DOHH2 (cell line): ENCODE data around the gene ADGRA3.

Experiments used
- H3F3A ChIP-seq: fragments of 200-600 bp; sonication (generic), shearing (Covaris generic); 2 replicates; pipeline ENCODE4 v1.6.0; 2016; ENCODE audit warnings: antibody characterized with exemption, mild to moderate bottlenecking; ENCODE audit not compliant: control insufficient read depth, insufficient read depth
- H3K27ac ChIP-seq: fragments of 200-600 bp; sonication (generic); 2 replicates; pipeline ENCODE4 v1.5.1; 2014; ENCODE audit warnings: low read depth, mild to moderate bottlenecking, low read length, moderate library complexity
- H3K27me3 ChIP-seq: fragments of 200-600 bp; sonication (generic); 2 replicates; pipeline ENCODE4 v1.6.1; 2014; ENCODE audit warnings: mild to moderate bottlenecking, low read length, mixed read lengths; ENCODE audit not compliant: control insufficient read depth
- H3K36me3 ChIP-seq: fragments of 200-600 bp; sonication (generic); 2 replicates; pipeline ENCODE4 v1.6.1; 2014; ENCODE audit warnings: mild to moderate bottlenecking, low read length, moderate library complexity, mixed read lengths; ENCODE audit not compliant: control insufficient read depth
- H3K4me1 ChIP-seq: fragments of 200-600 bp; sonication (generic); 2 replicates; pipeline ENCODE4 v1.6.1; 2014; ENCODE audit warnings: mild to moderate bottlenecking, low read length, mixed read lengths; ENCODE audit not compliant: control insufficient read depth
- H3K4me2 ChIP-seq: fragments of 200-600 bp; sonication (generic); 2 replicates; pipeline ENCODE4 v1.6.0; 2014; ENCODE audit warnings: mild to moderate bottlenecking, low read length, moderate library complexity
- H3K4me3 ChIP-seq: fragments of 200-600 bp; sonication (generic); 2 replicates; pipeline ENCODE4 v1.5.1; 2014; ENCODE audit warnings: mild to moderate bottlenecking, low read length, mixed read lengths
- H3K79me2 ChIP-seq: fragments of 200-600 bp; sonication (generic); 2 replicates; pipeline ENCODE4 v1.6.1; 2014; ENCODE audit warnings: mild to moderate bottlenecking, low read length, mixed read lengths; ENCODE audit not compliant: control insufficient read depth
- H3K9me2 ChIP-seq: fragments of 200-600 bp; sonication (generic); replicated peaks from 2 replicates; pipeline ENCODE4 v1.6.1; 2014; ENCODE audit warnings: mild to moderate bottlenecking, low read length, mixed read lengths; ENCODE audit not compliant: control insufficient read depth
- H3K9me3 ChIP-seq: fragments of 200-600 bp; sonication (generic); 2 replicates; pipeline ENCODE4 v1.6.1; 2014; ENCODE audit warnings: antibody characterized with exemption, low read length, mixed read lengths; ENCODE audit not compliant: control insufficient read depth, insufficient read depth
- H4K20me1 ChIP-seq: fragments of 200-600 bp; sonication (generic); 2 replicates; pipeline ENCODE4 v1.6.0; 2014; ENCODE audit warnings: low read depth, mild to moderate bottlenecking, antibody characterized with exemption, low read length, moderate library complexity; ENCODE audit not compliant: control insufficient read depth, insufficient read depth
- CTCF ChIP-seq: fragments of 200-600 bp; sonication (generic); IDR thresholded peaks from one replicate; pipeline ENCODE4 v1.5.1; 2014; ENCODE audit warnings: antibody characterized with exemption, mild to moderate bottlenecking, low read depth, low read length; ENCODE audit not compliant: poor library complexity, severe bottlenecking
- EZH2phosphoT487 ChIP-seq: fragments of 200-600 bp; sonication (generic); IDR thresholded peaks from 2 replicates; pipeline ENCODE4 v1.6.1; 2017; ENCODE audit warnings: borderline replicate concordance, mild to moderate bottlenecking, antibody characterized with exemption, low read length, moderate library complexity, mixed read lengths

Gene ADGRA3

GRCh38 chr4:22434895-22435294 is 81.0 kb downstream of the ADGRA3 start:
- no peaks in the 10 kb centered on the region for H3K79me2 ChIP-seq
- no peak for TF ChIP-seq CTCF
- no peak for TF ChIP-seq EZH2phosphoT487
- H3K27ac ChIP-seq = no peak overlapping the region
- H3K27me3 ChIP-seq = no peaks in the 10 kb centered on the region
- no peaks in the 10 kb centered on the region for H3K9me3 ChIP-seq
- no peaks in the 10 kb centered on the region for H4K20me1 ChIP-seq
- H3K36me3 ChIP-seq = no peaks in the 10 kb centered on the region
- H3F3A ChIP-seq = no peaks in the 10 kb centered on the region
- H3K4me3 ChIP-seq = no peak overlapping the region
- H3K4me2 ChIP-seq = no peak overlapping the region
- no peaks in the 10 kb centered on the region for H3K9me2 ChIP-seq
- no peaks in the 10 kb centered on the region for H3K4me1 ChIP-seq

GRCh38 chr4:22430626-22431025 is 85.2 kb downstream of the ADGRA3 start:
- Histone ChIP-seq H3K36me3 (no peaks in the 10 kb centered on the region), H3K4me2 (no peak overlapping the region), H3K27ac (no peak overlapping the region), H3K4me1 (no peaks in the 10 kb centered on the region), H3K79me2 (no peaks in the 10 kb centered on the region), H3F3A (no peaks in the 10 kb centered on the region), H4K20me1 (no peaks in the 10 kb centered on the region), H3K9me2 (no peaks in the 10 kb centered on the region), H3K27me3 (no peaks in the 10 kb centered on the region), H3K4me3 (no peak overlapping the region), H3K9me3 (no peaks in the 10 kb centered on the region)
- no peak for TF ChIP-seq EZH2phosphoT487

GRCh38 chr4:22428441-22428840 is 87.4 kb downstream of the ADGRA3 start:
- H3K27me3 ChIP-seq = no peaks in the 10 kb centered on the region
- no peak overlapping the region for H3K4me2 ChIP-seq
- H3K27ac ChIP-seq = no peak overlapping the region
- H4K20me1 ChIP-seq = no peaks in the 10 kb centered on the region
- no peaks in the 10 kb centered on the region for H3K79me2 ChIP-seq
- H3K9me2 ChIP-seq = no peaks in the 10 kb centered on the region
- no peak for TF ChIP-seq EZH2phosphoT487
- no peak for TF ChIP-seq CTCF
- no peak overlapping the region for H3K4me3 ChIP-seq
- H3K9me3 ChIP-seq = no peaks in the 10 kb centered on the region
- H3K4me1 ChIP-seq = no peaks in the 10 kb centered on the region
- no peaks in the 10 kb centered on the region for H3F3A ChIP-seq
- no peaks in the 10 kb centered on the region for H3K36me3 ChIP-seq

GRCh38 chr4:22427675-22428074 is 88.2 kb downstream of the ADGRA3 start:
- Histone ChIP-seq H3K27me3 (no peaks in the 10 kb centered on the region), H3K36me3 (no peaks in the 10 kb centered on the region), H3K4me1 (no peaks in the 10 kb centered on the region), H3K9me2 (no peaks in the 10 kb centered on the region), H3K4me2 (no peak overlapping the region), H3K27ac (no peak overlapping the region), H3K4me3 (no peak overlapping the region), H3F3A (no peaks in the 10 kb centered on the region), H4K20me1 (no peaks in the 10 kb centered on the region), H3K79me2 (no peaks in the 10 kb centered on the region), H3K9me3 (no peaks in the 10 kb centered on the region)
- TF ChIP-seq EZH2phosphoT487 (no peak), CTCF (no peak)
